GM21381 (cell line): ENCODE data around the gene FARP1.
"Not testable (repeated sequence)": the region's sequence is repeated elsewhere in the genome, so short reads cannot be mapped to it uniquely, and the experiment has no call there.

Source experiments
- ATAC-seq: cut with Tn5 transposase; IDR thresholded peaks from one replicate; pipeline ENCODE4 v1.9.1; 2021; ENCODE audit warnings: mild to moderate bottlenecking, moderate library complexity; ENCODE audit not compliant: unreplicated experiment

FARP1 gene

GRCh38 chr13:98352226-98352625, 209.3 kb downstream of the FARP1 start:
- no peak for ATAC-seq

GRCh38 chr13:98353750-98354149, 210.9 kb downstream of the FARP1 start:
- ATAC-seq, result no peak

- no peak for ATAC-seq
Measured at GRCh38 chr13:98358937-98359336, 216.0 kb downstream of the FARP1 start.

GRCh38 chr13:98360545-98360944, 217.7 kb downstream of the FARP1 start:
- no peak for ATAC-seq

- no peak for ATAC-seq
Measured at GRCh38 chr13:98363326-98363725, 220.4 kb downstream of the FARP1 start.

- no peak for ATAC-seq
Measured at GRCh38 chr13:98364179-98364578, 221.3 kb downstream of the FARP1 start.

GRCh38 chr13:98364647-98365046, 221.8 kb downstream of the FARP1 start:
- no peak for ATAC-seq

GRCh38 chr13:98365302-98365701, 222.4 kb downstream of the FARP1 start:
- no peak for ATAC-seq

- ATAC-seq, result no peak
Measured at GRCh38 chr13:98366010-98366409, 223.1 kb downstream of the FARP1 start.

GRCh38 chr13:98366443-98366842, 223.5 kb downstream of the FARP1 start:
- no peak for ATAC-seq

- no peak for ATAC-seq
Measured at GRCh38 chr13:98366959-98367358, 224.1 kb downstream of the FARP1 start.

GRCh38 chr13:98368019-98368418, 225.1 kb downstream of the FARP1 start:
- ATAC-seq, result no peak

GRCh38 chr13:98369520-98369919, 226.6 kb downstream of the FARP1 start:
- not testable (repeated sequence) for ATAC-seq

- no peak for ATAC-seq
Measured at GRCh38 chr13:98370261-98370660, 227.4 kb downstream of the FARP1 start.

GRCh38 chr13:98370806-98371515, 228.1 kb downstream of the FARP1 start:
- ATAC-seq, result no peak

GRCh38 chr13:98371516-98372023, 228.7 kb downstream of the FARP1 start:
- no peak for ATAC-seq

- no peak for ATAC-seq
Measured at GRCh38 chr13:98372876-98373275, 230.0 kb downstream of the FARP1 start.

- no peak for ATAC-seq
Measured at GRCh38 chr13:98374750-98375149, 231.9 kb downstream of the FARP1 start.

- ATAC-seq, result no peak
Measured at GRCh38 chr13:98377635-98378378, 234.9 kb downstream of the FARP1 start.

GRCh38 chr13:98384739-98385138, 241.8 kb downstream of the FARP1 start:
- ATAC-seq, result no peak

GRCh38 chr13:98385606-98386005, 242.7 kb downstream of the FARP1 start:
- no peak for ATAC-seq

- ATAC-seq, result no peak
Measured at GRCh38 chr13:98386637-98387036, 243.7 kb downstream of the FARP1 start.
